ENCODE data around the gene LRRC37B.
"Not testable (repeated sequence)": the region's sequence is repeated elsewhere in the genome, so short reads cannot be mapped to it uniquely, and the experiment has no call there.

GRCh38 chr17:32057460-32058105, 50.4 kb downstream of the LRRC37B start:
- not testable (repeated sequence) for TF ChIP-seq CTCF (tag by site-specific recombination; IDR thresholded peaks at IDR 0.05); KLF7 (tag by site-specific recombination; IDR thresholded peaks at IDR 0.05; ENCODE audit: borderline replicate concordance)
